ENCODE data around the gene SPATA21. TPM values are rescaled to one million over a fixed set of nuclear protein-coding genes. Genes with fewer than 3 reads are reported as not detected.

SPATA21 gene
- total and polyA plus RNA-seq, 10 of the 15 experiments (the other 5 are each of a cell fraction or from before 2014, with no cell fraction given): 0.05 to 1.1 (median 0.24) TPM; not detected in 1

DNA sequence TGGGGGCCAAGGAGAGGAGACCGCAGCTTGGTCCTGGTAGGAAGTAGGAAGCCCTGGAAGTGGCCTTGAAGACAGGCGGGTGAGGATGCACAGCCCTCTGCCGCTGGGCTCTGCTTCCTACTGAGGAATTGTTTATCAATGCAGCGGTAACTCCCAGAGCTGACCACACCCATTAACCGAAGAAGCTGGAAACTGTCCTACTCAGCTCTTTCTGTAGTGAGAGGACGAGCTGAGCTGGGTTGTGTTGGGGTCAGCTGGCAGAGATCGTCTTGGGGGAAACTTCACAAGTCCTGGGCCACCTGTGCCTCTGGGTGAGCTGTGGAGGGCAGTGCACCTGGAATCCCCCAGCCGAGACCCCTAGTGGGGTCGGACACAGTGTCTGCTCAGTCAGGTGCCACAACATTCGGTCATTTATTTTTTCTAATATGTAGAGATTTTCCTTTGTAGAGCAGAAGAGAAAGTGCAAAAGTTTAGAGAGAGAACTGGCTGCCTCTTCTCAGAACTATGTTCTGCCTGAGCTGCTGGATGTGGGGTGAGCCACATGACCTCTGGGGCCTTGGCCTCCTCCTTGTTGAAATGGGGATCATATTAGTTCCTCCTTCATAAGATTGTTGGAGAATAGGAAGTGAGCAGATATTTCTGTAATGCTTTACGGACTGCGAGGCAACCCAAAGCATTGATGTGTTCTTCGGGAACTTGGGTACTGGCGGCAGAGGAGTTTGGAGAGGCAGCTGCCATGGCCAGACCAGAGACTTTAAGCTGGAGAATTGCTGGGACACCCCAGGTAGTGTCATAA lies 6.9 kb upstream of the SPATA21 start:
- ChIA-PET POLR2A (interaction anchor here (0.7 kb wide), 1 partner anchor 19 kb away, joined by 3 read pairs; no protein-coding TSS in a partner anchor), CTCF (interaction anchor here (1.3 to 6.9 kb wide), 2 partner anchors 18 to 200 kb away, joined by 3 to 40 read pairs; no protein-coding TSS in a partner anchor), SMC1A (ENCODE audit: uncharacterized antibody, unreplicated experiment) (interaction anchor here (1.4 kb wide), 1 partner anchor 19 kb away, joined by 4 read pairs; no protein-coding TSS in a partner anchor), RAD21 (ENCODE audit: unreplicated experiment) (no interaction called here)
- Histone ChIP-seq H4K20me1 (ENCODE audit: control insufficient read depth, insufficient read depth) (no peaks in the 10 kb centered on the region), H3K36me3 (ENCODE audit: control insufficient read depth in 2 of 2, insufficient read depth in 2 of 2, low read length in 1 of 2) (peaks cover 9 to 22% of the 10 kb centered on the region in 2 experiments; a peak in 3 of 4 replicates), H3K9me3 (replicated peaks; ENCODE audit: control insufficient read depth, insufficient read depth, low read length) (no peaks in the 10 kb centered on the region), H3K4me1 (ENCODE audit: control insufficient read depth, insufficient read depth, low read length) (peaks cover 19% of the 10 kb centered on the region), H2AFZ (ENCODE audit: control insufficient read depth, low read depth, low read length) (no peak overlapping the region), H3K27me3 (replicated peaks in 1 of 2; ENCODE audit: control insufficient read depth in 2 of 2, insufficient read depth in 2 of 2, low read length in 1 of 2) (no peaks in the 10 kb centered on the region), H3K27ac (ENCODE audit: control insufficient read depth, insufficient read depth) (no peak overlapping the region), H3K4me2 (ENCODE audit: control insufficient read depth, insufficient read depth) (no peak overlapping the region), H3K9ac (ENCODE audit: control insufficient read depth, insufficient read depth, low read length) (no peak overlapping the region), H3K4me3 (no peak overlapping the region), H3K79me2 (ENCODE audit: control insufficient read depth, insufficient read depth, low read length) (peaks cover 41% of the 10 kb centered on the region)
- BruUV-seq (replicated peaks): no TSS peak
- WGBS (ENCODE audit: insufficient coverage, insufficient replicate concordance, low lambda C conversion rate, missing lambda C conversion rate): 89% methylated on average over 14 of the region's 14 CpGs
- intact Hi-C loops (cut with micrococcal nuclease; ENCODE audit: unreplicated experiment): loop anchor here (5.0 to 10.0 kb wide), 3 partner anchors 53 to 511 kb away; partner anchors contain the start of gene RNU1-1
- DNase-seq (ENCODE audit: low read depth, low spot score): no peak
- in situ Hi-C loops (cut with MboI): no loop called here
- no peak for ATAC-seq
- FAIRE-seq: no peak
- TF ChIP-seq, protein P1, sequence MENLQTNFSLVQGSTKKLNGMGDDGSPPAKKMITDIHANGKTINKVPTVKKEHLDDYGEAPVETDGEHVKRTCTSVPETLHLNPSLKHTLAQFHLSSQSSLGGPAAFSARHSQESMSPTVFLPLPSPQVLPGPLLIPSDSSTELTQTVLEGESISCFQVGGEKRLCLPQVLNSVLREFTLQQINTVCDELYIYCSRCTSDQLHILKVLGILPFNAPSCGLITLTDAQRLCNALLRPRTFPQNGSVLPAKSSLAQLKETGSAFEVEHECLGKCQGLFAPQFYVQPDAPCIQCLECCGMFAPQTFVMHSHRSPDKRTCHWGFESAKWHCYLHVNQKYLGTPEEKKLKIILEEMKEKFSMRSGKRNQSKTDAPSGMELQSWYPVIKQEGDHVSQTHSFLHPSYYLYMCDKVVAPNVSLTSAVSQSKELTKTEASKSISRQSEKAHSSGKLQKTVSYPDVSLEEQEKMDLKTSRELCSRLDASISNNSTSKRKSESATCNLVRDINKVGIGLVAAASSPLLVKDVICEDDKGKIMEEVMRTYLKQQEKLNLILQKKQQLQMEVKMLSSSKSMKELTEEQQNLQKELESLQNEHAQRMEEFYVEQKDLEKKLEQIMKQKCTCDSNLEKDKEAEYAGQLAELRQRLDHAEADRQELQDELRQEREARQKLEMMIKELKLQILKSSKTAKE (IDR thresholded peaks at IDR 0.05; ENCODE audit: low read depth, poor library complexity, severe bottlenecking): no peak
- TF ChIP-seq STAT1 (conservative IDR thresholded peaks at IDR 0.05) (no peak), SP1 (IDR thresholded peaks at IDR 0.05; ENCODE audit: low read depth, low read length) (no peak), NR2F1 (conservative IDR thresholded peaks at IDR 0.05) (no peak), IKZF2 (IDR thresholded peaks at IDR 0.05) (no peak)
- TF ChIP-seq, protein P2, sequence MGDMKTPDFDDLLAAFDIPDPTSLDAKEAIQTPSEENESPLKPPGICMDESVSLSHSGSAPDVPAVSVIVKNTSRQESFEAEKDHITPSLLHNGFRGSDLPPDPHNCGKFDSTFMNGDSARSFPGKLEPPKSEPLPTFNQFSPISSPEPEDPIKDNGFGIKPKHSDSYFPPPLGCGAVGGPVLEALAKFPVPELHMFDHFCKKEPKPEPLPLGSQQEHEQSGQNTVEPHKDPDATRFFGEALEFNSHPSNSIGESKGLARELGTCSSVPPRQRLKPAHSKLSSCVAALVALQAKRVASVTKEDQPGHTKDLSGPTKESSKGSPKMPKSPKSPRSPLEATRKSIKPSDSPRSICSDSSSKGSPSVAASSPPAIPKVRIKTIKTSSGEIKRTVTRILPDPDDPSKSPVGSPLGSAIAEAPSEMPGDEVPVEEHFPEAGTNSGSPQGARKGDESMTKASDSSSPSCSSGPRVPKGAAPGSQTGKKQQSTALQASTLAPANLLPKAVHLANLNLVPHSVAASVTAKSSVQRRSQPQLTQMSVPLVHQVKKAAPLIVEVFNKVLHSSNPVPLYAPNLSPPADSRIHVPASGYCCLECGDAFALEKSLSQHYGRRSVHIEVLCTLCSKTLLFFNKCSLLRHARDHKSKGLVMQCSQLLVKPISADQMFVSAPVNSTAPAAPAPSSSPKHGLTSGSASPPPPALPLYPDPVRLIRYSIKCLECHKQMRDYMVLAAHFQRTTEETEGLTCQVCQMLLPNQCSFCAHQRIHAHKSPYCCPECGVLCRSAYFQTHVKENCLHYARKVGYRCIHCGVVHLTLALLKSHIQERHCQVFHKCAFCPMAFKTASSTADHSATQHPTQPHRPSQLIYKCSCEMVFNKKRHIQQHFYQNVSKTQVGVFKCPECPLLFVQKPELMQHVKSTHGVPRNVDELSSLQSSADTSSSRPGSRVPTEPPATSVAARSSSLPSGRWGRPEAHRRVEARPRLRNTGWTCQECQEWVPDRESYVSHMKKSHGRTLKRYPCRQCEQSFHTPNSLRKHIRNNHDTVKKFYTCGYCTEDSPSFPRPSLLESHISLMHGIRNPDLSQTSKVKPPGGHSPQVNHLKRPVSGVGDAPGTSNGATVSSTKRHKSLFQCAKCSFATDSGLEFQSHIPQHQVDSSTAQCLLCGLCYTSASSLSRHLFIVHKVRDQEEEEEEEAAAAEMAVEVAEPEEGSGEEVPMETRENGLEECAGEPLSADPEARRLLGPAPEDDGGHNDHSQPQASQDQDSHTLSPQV (IDR thresholded peaks at IDR 0.05): no peak
- TF ChIP-seq, protein P3, sequence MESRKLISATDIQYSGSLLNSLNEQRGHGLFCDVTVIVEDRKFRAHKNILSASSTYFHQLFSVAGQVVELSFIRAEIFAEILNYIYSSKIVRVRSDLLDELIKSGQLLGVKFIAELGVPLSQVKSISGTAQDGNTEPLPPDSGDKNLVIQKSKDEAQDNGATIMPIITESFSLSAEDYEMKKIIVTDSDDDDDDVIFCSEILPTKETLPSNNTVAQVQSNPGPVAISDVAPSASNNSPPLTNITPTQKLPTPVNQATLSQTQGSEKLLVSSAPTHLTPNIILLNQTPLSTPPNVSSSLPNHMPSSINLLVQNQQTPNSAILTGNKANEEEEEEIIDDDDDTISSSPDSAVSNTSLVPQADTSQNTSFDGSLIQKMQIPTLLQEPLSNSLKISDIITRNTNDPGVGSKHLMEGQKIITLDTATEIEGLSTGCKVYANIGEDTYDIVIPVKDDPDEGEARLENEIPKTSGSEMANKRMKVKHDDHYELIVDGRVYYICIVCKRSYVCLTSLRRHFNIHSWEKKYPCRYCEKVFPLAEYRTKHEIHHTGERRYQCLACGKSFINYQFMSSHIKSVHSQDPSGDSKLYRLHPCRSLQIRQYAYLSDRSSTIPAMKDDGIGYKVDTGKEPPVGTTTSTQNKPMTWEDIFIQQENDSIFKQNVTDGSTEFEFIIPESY (IDR thresholded peaks at IDR 0.05): no peak
- TF ChIP-seq, protein P4, sequence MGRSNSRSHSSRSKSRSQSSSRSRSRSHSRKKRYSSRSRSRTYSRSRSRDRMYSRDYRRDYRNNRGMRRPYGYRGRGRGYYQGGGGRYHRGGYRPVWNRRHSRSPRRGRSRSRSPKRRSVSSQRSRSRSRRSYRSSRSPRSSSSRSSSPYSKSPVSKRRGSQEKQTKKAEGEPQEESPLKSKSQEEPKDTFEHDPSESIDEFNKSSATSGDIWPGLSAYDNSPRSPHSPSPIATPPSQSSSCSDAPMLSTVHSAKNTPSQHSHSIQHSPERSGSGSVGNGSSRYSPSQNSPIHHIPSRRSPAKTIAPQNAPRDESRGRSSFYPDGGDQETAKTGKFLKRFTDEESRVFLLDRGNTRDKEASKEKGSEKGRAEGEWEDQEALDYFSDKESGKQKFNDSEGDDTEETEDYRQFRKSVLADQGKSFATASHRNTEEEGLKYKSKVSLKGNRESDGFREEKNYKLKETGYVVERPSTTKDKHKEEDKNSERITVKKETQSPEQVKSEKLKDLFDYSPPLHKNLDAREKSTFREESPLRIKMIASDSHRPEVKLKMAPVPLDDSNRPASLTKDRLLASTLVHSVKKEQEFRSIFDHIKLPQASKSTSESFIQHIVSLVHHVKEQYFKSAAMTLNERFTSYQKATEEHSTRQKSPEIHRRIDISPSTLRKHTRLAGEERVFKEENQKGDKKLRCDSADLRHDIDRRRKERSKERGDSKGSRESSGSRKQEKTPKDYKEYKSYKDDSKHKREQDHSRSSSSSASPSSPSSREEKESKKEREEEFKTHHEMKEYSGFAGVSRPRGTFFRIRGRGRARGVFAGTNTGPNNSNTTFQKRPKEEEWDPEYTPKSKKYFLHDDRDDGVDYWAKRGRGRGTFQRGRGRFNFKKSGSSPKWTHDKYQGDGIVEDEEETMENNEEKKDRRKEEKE (IDR thresholded peaks at IDR 0.05): no peak

Data from GM12878 (cell line).